HL-60/S4 (cell line): ENCODE data around the gene CELSR1.

Experiments used
- in situ Hi-C: fragments of 300-500 bp; cut with MboI; formaldehyde crosslinking; loops from 2 replicates; pipeline ENCODE4 v1.14.3; 2022; ENCODE audit warnings: low sequenced_read_pairs

Gene CELSR1

DNA sequence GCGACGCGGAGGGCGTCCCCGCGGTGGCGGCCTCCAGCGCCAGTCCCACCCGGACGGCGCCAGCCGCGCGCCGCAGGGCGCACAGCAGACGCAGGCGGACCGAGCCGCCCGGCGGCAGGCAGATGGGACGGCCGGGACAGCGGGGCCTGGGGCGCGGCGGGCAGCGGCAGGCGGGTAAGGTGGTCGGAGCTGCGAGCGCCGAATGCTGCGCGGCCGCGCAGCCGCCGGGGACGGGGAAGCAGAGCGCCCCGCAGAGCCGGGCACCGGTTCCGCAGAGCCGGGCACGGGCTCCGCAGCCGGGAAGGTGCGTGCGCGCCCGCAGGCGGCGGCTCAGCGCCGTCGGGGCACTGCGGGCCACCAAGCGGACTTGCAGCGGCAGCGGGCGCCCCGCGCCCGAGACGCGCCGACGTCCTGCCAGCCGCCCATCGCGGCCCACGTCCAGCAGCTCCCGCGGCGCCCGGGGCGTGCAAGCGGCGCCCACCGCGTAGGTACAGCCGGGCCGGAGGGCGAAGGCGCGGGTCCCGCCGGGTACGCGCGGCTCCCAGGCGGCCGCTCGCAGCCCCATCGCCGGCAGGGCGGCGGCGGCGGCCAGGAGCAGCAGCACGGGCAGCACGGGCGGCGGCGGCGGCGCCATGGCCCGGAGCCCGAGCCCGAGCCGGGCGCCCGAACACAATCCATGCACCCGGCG lies 739 bp downstream of the CELSR1 start:
- in situ Hi-C loops: loop anchor here (25.0 kb wide), 2 partner anchors 524 to 949 kb away; no protein-coding TSS in a partner anchor

- in situ Hi-C loops: loop anchor here (25.0 kb wide), 2 partner anchors 524 to 949 kb away; no protein-coding TSS in a partner anchor
These were observed 1.4 kb downstream of the CELSR1 start for GRCh38 chr22:46535876-46536536.

GRCh38 chr22:46534901-46535630 lies 2.4 kb downstream of the CELSR1 start:
- in situ Hi-C loops: loop anchor here (25.0 kb wide), 2 partner anchors 523 to 948 kb away; no protein-coding TSS in a partner anchor

- in situ Hi-C loops: loop anchor here (25.0 kb wide), 2 partner anchors 522 to 947 kb away; no protein-coding TSS in a partner anchor
These were observed 3.1 kb downstream of the CELSR1 start for GRCh38 chr22:46534177-46534776.

- in situ Hi-C loops: loop anchor here (25.0 kb wide), 2 partner anchors 521 to 946 kb away; no protein-coding TSS in a partner anchor
These were observed 4.2 kb downstream of the CELSR1 start for GRCh38 chr22:46533070-46533833.

DNA sequence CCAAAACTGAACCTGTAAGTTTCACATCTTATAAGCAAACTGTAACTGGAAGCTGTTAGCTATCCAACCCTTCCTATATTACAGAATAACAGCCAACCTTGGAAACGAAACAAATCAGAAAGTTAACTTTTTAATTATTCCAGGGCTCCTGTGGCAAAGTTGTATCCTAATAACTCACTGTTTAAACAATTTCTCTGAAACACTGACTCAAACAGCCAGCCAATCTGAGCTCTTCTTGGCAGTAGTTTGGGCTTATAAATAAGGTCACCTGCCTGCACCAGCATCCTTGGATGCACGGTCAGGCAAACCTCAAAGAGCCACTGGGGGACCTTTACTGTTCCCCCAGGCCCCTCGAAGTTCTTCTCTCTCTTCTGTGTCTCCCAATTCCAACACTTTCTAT lies 5.0 kb downstream of the CELSR1 start:
- in situ Hi-C loops: loop anchor here (25.0 kb wide), 2 partner anchors 520 to 945 kb away; no protein-coding TSS in a partner anchor

- in situ Hi-C loops: loop anchor here (25.0 kb wide), 2 partner anchors 519 to 944 kb away; no protein-coding TSS in a partner anchor
These were observed 5.7 kb downstream of the CELSR1 start for GRCh38 chr22:46531581-46532175.

GRCh38 chr22:46528121-46528610 lies 9.3 kb downstream of the CELSR1 start:
- in situ Hi-C loops: loop anchor here (25.0 kb wide), 2 partner anchors 516 to 941 kb away; no protein-coding TSS in a partner anchor

DNA sequence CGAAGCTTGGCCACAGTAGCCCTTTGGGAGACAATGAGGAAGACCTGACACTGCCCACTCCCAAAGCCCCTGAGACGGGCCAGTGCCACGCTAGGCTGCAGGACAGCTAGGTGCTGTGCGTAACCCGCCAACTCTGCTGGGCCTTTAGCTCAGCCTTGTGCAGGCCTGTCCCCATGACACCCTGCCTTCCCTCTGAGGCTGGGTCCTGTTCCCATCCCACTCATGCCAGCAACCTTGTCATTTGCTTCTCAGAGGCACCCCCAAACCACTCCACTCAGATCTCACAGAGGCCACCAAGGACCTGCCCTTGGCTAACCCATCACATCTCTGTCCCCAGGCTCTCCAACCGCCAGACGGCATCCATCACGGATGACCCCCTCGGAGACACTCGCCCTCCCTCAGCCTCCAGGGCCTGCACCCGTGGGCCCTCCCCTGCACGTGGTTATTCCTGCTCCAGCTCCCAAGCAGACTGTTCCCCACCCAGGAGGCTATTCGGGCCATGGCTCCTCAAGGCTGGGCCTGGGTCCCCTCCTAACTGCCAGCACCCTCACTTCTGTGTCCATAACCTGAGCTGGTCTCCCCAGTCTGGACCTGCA lies 11.1 kb downstream of the CELSR1 start:
- in situ Hi-C loops: loop anchor here (25.0 kb wide), 2 partner anchors 514 to 939 kb away; no protein-coding TSS in a partner anchor

- in situ Hi-C loops: loop anchor here (25.0 kb wide), 2 partner anchors 513 to 938 kb away; no protein-coding TSS in a partner anchor
These were observed 11.8 kb downstream of the CELSR1 start for GRCh38 chr22:46525389-46526243.

- in situ Hi-C loops: no loop called here
These were observed 13.1 kb downstream of the CELSR1 start for GRCh38 chr22:46524203-46524740.

GRCh38 chr22:46522797-46523196 lies 14.6 kb downstream of the CELSR1 start:
- in situ Hi-C loops: no loop called here

- in situ Hi-C loops: no loop called here
These were observed 15.4 kb downstream of the CELSR1 start for GRCh38 chr22:46521994-46522393.

GRCh38 chr22:46520880-46521279 lies 16.5 kb downstream of the CELSR1 start:
- in situ Hi-C loops: no loop called here

GRCh38 chr22:46519377-46519776 lies 18.0 kb downstream of the CELSR1 start:
- in situ Hi-C loops: no loop called here

DNA sequence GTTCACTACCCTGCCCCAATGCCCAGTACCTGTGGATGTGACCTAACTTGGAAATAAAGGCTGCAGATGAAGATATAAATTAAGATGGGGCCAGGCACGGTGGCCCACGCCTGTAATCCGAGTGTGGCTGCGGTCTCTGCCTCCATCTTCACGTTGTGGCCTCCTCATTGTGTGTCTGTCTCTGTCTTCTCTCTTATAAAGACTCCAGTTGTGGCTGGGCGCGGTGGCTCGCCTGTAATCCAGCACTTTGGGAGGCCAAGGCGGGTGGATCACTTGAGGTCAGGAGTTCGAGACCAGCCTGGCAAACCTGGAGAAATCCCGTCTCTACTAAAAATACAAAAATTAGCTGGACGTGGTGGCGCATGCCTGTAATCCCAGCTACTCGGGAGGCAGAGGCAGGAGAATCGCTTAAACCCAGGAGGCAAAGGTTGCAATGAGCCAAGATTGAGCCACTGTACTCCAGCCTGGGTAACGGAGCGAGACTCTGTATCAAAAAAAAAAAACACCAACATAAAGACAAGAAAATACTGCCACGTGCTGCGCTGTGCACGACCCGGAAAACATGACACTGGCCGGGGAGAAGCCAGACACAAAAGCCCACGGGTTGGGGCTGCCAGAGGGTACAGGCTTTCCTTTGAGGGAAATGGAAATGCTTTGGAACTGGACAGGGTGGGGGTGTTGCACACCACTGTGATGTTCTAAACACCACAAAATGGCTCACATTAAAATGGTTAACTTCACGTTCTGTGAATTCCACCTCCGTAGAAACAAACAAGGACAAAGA lies 18.7 kb downstream of the CELSR1 start:
- in situ Hi-C loops: no loop called here

DNA sequence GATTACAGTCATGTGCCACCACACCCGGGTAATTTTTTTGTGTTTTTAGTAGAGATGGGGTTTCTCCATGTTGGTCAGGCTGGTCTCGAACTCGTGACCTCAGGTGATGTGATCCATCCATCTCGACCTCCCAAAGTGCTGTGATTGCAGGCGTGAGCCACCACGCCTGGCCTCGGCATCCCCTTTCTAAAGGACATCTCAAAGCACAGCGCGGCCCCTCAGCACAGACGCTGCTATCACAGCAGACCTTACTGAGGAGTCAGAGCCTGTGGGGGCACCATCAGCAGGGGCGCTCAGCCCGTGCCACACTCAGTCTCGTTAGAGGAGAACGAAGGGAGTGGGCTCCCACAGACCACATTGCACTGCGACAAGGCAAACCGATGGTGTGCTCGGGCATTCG lies 19.4 kb downstream of the CELSR1 start:
- in situ Hi-C loops: no loop called here
